HG03520 (cell line): ENCODE data around the gene AMZ1.

Source experiments
- ATAC-seq: cut with Tn5 transposase; IDR thresholded peaks from one replicate; pipeline ENCODE4 v1.9.1; 2021; ENCODE audit warnings: mild to moderate bottlenecking, moderate library complexity; ENCODE audit not compliant: unreplicated experiment

AMZ1 gene

DNA sequence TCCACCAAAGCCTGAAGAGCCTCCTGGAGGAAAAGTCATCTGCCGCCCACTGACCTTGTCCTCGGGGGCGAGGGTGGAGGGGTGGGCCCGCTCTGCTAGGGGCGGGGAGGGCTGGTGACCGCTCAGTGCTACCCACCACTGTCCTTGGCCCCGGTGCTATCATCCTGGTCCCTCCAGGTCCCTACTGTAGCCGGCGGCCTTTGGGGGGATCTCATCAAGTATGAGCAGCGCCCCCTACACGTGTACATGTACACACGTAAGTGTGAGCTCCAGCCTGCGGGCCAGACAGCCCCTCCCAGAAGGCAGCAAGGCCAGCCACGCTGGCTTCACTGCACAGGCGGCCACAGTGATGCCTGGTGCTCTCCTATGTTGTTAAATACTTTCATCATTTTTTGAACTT is 36.7 kb upstream of the AMZ1 start:
- ATAC-seq: no peak

DNA sequence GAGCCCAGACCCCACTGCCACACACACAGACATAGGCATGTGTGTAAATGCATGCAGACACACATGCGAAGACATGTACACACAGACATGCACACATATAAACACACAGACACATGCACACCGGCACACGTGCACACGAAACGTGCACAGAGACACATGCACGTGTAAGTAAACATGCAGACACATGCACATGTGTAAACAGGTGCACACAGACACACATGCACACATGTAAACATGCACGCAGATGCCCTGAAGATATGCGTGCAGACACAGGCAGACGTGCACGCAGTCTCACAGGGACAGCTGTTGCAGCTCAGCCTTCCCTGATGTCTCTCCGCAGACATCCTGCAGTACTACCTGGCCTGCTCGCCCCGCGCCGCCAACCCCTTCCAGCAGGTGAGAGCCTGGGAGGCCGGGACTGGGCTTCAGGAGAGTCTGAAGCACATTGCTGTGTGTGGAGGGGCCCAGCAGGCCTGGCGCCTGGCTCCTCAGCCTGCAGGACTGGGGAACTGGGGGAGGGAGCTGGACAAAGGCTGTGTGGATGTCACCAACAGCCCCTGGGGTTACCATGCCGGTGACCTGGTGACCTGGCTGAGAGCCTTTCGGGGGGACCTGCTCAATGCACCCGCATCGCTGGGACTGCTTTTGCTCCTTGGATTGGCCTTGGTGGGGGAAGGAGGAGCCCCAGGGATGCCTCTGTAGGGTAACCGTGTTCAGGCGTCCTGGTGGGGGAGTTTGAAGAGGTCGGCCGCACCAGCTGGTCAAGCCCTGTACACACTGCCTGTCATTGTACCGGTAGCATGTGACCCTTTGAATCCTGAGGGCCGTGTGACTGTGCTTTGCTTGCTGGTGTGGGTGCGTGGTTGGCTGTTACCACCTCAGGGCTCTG is 35.9 kb upstream of the AMZ1 start:
- ATAC-seq: no peak

DNA sequence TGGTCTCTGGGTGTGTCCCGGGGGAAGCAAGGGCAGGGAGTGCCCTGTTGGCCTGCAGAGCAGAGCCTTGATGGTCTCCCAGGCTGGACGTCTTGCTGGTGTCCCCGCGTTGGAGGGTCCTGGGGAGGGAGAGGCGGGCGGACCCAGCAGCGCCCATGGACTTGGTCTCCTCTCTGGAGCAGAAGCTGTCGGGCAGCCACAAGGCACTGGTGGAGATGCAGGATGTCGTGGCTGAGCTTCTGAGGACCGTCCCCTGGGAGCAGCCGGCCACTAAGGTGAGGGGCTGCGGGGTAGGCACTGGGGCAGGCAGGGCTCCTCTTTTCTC is 35.3 kb upstream of the AMZ1 start:
- no peak for ATAC-seq

DNA sequence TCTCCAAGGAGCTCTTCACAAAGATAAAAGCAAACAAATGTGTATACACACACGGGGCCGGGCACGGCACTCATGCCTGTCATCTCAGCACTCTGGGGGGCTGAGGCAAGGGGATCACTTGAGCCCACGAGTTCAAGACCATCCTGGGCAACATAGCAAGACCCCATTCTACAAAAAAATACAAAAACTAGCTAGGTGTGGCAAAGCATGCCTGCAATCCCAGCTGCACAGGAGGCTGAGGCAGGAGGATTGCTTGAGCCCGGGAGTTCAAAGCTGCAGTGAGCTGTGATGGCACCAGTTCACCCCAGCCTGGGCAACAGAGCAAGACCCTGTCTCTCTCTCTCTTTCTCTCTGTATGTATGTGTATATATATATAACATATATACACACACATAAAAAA is 33.9 kb upstream of the AMZ1 start:
- no peak for ATAC-seq

DNA sequence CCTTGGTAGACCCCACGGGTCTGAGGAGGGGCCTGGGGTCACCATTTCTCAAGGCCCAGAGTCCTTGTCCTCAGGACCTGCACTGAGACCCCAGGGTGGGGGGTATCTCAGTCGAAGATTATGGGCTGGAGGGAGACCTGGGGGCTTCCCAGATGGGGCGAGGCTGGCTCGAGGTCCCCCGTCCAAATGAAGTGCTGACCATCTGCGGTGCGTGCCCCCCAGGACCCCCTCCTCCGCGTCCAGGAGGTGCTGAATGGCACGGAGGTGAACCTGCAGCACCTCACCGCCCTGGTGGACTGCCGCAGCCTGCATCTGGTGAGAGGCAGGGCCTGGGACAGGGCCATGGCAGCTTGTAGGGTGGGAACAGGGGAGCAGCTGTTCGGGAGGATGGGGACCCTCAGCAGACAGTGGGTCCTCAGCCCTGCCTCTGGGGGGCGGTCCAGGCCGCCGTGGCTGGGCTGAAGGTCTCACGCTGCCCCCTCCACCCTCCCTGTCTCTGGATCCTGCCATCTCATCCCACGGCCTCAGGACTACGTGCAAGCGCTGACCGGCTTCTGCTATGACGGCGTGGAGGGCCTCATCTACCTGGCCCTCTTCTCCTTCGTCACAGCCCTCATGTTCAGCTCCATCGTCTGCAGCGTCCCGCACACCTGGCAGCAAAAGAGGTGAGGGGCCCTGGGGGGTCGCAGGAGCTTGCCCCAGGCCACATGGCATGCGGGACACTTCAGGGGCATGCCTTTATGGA is 32.0 kb upstream of the AMZ1 start:
- no peak for ATAC-seq

DNA sequence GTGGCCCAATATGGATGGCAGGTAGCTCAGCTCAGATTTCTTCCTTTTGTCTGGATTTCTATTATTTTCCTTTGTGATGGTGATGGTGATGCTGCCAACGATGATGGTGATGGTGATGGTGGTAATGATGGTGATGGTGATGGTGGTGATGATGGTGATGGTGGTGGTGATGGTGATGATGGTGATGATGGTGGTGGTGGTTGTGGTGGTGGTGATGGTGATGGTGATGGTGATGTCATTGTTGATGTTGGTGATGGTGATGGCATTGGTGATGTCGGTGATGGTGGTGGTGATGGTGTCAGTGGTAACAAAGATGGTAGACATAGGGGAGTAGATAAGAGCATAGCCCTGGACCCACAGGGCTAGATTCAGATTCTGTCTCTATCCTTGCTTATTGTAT is 30.8 kb upstream of the AMZ1 start:
- no peak for ATAC-seq

DNA sequence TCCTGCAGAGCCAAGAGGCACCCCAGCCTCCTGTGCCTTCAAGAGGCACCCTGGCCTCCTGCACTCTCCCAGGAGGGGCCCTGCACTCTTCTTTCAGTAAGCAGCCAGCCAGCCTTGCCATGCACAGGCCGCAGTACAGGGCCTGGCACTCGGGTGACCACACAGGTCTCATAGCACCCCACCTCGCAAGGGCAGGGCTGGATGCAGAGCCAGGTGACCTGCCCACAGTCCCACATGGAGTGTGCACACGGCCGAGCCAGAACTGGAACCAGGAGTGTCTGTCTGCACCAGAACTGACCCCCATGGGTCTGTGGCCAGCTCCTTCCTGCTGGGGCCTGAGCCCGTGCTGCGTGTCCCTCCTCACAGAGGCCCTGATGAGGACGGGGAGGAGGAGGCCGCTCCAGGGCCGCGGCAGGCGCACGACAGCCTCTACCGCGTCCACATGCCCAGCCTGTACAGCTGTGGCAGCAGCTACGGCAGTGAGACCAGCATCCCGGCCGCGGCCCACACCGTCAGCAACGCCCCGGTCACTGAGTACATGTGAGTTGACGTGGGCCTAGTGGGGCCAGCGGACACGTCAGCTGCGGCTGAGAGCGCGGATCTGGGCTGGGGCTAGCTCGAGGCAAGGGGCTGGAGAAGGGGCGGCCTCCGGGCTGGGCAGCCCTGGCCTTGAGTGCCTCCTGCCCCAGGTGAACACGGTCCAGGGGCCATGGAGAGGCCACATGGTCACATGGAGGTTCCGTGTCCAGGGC is 29.9 kb upstream of the AMZ1 start:
- ATAC-seq: no peak

DNA sequence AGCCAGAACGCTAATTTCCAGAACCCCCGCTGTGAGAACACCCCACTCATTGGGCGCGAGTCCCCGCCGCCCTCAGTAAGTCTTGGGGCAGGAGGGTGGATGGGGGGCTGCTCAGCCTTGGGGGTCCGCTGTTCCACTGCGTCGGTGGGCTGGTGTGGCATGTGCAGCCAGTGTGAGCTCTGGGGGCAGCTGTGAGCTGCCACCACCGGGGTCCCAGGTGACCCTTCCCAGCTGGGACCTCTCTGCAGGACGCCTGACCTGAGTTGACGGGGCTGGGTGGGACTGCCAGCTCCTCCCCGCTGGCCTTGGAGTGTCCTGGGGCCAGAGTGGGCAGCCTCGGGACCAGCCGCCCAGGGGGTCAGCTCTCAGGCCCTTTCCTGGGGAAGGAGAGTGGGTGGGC is 29.1 kb upstream of the AMZ1 start:
- no peak for ATAC-seq

DNA sequence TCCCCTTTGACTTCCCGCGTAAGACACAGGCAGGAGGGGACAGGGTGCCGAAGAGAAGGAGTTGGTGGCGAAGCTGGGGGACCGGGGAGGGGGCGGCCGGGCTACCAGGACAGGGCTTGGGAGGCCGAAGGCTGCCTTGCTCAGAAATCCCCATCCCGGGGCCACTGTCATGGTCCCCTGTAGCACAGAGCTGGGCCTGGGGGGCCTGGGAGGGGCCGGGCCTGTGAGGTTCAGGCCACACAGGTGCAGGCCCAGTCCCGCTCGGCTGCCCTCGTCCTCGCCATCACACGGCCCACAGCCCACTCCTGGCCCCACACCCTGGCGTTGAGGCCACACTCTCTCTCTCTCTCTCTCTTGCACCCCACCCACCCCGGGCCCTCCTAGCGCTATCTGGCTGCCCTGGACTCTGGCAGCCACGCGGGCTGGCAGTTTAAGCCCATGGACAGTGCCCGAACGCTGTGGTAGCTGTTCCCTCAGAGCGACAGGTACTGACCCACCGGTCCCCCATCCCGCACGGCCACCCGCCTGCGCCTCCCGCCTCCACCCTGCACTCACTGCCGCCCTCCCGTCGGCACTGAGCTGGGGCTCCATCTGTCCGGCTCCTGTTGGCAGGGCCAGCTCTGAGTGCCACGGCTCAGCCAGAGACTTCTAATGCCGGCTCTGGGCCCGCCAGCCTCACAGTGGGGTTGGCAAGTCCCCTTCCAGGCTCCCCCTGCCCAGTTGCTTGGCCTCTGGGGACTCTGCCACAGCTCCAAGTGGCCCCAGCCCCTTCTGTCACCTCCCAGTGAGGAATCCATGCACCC is 28.2 kb upstream of the AMZ1 start:
- ATAC-seq: no peak

DNA sequence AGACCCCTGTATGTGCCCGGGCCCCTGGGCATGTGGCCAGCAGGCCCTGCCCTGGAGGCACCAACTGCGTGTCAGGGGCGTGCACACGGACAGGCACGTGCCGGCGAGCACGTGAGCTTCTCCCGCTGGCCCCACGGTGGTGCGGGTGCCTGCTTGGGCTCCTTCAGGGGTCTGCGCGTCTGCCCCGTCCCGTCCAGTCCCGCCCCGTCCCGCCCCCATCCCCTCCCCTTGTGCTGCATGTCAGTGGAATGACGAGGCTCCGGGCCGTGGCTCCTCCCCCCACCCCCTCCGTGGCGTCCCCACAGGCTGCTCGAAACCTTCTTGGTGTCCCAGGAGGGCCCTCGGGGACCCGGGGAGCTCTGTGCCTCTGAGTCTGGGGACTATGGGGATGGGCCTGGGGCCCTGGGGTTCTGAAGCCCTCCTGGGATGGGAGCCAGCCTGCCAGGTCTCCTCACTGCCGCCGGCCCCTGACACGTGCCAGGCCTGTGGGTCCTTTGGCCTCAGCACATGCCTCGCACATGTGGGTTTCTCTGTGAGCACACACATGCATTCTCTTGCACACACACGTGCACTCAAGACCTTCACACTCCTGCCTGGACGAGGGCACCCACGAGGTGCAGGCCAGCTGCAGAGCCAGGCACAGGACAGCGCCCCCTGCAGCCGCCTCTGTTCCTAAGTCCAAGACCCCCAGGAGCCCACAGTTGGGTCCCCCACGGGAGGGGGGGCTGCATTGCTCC is 27.5 kb upstream of the AMZ1 start:
- no peak for ATAC-seq

DNA sequence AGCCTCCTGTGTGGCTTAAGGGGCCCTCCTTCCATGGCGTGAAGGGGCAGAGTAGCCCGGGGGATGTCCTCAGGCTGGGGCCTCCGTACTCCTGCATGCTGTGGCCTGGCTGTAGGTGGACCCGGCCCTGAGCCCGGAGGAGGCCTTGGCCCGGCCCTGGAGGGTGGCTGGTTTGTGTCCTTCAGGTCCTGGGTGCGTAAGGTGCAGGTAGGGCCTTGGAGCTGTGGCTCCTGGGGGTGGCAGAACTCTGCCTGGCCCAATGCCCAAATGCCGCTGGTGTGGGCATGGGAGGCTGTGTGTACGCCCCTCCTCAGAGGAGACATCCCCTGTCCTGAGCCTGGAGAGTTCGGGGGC is 26.9 kb upstream of the AMZ1 start:
- no peak for ATAC-seq

DNA sequence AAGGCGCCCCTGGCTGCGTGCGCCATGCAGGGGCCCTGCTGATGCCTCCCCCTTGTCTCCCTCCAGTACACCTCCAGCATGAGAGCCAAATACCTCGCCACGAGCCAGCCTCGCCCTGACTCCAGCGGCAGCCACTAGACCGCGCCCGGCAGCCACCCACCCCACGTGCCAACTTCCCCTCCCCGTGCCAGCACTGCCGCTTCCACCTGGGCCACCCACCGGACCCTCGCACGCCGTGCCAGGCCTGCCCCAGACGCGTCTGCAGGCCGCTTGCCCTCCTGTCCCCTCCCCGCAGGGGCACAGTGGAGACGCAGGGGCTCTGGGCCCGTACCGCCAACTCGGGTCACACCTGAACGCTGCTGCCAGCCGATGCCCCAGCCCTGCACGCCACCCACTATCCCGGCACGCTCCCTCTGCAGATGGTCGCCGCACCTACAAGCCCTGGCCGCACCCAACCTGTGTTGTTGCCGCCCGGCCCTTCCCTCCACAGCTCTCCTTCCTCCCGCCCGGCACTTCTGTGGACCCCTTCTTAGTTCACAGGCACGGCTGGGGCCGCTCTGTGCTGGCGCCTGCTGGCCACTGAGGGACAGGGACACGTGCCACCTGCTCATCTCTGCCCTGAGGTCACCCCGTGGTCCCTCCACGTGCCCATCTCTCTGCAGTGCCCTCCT is 26.3 kb upstream of the AMZ1 start:
- no peak for ATAC-seq

DNA sequence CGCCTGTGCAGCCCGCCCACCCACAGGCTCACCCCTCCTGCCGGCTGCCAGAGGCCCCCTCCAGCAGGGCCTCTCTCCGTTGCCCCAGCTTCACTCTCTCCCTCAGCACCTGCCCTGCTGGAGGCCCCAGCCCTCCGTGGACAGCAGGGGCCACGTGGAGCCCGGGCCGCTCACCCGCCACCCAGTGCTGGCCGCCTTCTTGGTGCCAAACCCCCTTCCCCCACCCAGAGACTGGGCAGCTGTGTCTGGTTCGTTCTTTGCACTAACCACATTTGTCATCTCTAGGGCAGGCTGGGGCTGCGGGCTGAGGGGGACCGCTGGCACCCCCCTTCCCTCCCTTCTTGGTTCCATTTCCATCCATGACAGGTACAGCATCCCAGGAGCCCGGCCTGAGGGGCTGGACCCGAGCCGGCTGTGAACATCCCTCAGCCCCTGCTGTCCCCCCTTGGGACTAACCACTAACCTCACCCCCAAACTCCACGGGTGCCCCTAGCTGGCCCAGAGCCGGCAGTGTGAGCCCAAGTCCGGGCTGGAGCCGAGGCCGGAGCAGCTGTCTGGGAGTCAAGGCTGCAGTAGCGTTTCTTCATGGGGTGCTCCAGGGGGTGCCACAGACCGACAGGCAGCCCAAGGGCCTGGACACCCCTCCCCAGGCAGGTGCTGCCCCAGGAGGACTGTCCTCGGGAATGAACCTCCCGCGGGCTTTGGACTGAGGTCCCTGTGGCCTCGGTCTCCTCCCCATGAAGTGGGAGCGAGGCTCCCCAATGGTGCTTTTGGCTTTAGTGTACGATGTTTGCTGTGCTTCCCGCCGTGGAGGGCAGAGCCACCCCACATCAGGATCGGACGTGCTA is 25.5 kb upstream of the AMZ1 start:
- no peak for ATAC-seq

DNA sequence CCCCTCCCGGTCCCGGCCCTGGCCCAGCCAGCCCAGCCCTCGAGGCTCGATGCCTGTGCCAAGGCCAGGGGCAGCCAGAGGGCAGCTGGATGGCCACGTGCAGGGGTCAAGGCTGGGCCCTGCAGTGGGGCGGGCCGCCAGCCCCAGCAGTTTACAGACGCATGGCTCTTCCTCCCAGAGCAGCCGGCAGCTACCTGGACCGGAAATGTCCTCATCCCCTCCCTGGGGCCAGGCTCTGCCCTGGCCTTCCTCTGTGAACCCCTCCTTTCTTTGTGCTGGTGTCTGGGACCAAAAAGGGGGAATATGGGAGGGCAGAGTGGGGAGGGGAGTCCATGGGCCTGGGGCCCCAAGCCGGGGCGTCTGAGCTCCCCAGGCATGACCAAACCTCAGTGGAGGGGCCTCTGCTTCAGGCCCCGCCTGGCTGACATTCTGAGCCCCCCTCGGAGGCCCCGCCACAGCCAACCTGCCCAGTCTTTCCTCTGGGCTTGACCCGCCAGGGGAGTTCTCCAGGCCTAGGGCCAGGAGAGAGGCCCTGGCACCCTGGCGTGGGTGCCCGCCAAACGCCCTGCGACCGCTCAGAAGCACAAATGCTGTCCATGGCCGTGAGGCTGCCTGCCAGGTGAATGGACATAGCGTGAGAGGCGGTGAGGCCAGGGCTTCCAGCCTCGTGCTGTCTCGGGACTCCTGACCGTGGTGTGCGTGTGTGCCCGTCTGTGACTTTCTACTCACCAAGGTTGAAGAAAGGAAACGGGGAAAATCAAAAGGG is 24.7 kb upstream of the AMZ1 start:
- no peak for ATAC-seq

DNA sequence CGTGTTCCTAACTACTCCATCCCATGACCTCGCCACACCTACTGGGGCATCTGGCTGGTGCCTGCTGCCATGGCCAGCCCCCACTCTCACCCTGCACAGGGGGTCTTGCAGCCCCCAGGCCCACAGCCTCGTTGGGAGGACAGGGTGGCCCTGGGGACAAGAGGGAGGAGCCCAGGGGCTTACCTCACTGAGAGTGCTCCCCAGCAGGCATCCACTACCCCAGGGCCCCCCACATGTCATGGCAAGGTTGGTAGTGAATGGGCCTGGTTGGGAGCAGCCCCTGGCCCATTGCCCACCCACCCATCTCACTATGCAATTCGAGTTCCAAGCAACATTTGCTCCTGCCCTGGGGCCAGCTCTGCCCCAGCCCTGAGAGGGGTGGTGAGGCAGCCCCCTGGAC is 24.0 kb upstream of the AMZ1 start:
- ATAC-seq: no peak

DNA sequence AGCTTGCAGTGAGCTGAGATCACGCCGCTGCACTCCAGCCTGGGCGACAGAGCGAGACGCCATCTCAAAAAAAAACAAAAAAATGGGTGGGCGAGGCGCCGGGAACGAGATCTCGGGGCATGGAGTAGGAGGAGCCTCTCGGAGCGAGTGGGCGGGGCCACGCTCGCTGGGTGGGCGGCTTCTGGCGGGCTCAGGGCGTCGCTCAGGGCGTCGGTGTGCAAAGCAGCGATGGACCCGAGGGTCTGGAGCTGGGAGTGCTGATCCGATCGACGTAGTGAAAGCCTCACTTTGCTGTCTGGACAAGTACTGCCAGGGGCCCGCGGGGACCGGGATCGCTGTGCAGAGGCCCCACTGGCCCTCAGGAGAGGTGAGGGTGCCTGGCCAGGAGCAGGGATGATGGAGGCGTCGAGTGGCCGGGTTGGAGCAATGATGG is 22.6 kb upstream of the AMZ1 start:
- no peak for ATAC-seq

DNA sequence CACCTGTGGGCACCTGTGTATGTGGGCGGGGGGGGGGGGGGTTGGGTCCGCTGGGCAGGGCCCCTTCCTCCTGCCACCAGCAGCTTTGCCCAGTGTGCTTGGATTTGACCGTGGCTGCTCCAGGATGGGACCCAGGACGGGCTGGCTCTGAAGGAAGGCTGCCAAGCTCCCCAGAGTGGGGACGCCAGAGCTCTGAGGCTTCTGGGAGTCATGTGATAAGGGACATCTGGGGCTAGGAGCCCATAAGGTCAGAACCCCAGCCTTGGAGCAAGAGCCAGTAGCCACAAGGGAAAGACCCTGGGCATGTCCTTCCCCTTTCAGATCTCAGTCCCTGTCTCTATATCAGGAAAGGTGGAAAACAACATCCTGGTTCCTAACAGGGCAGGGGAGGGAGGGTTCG is 21.8 kb upstream of the AMZ1 start:
- ATAC-seq: no peak

DNA sequence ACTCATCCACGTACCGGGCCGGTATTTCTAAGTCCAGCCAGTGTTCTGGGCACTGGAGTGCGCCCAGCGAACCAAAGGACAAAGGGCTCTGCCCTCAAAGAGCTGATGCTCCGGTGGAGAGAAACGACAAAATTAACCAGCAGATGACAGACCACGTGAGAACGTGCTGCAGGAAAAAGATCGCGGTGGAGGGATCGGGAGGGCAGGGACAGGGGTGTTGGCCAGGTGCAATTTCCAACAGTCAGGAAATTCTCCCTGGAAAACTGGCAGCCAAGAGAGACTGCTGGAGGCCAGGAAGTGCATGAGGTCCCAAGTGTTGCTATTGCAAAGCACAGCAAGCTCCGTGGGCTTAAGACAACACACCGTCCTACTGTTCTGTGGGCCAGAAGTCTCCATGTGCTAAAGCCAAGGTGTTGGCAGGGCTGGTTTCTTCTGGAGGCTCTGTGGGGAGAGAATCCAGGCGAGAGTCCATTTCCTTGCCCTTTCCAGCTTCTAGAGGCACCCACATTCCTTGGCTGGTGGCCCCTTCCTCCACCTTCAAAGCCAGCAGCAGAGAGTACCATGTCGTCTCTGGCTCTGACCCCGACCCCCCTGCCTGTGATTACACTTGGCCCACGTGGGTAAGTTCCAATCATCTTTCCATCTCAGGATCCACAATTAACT is 21.3 kb upstream of the AMZ1 start:
- ATAC-seq: no peak
